NOMO-1 treated with DMSO at 0.1 percent for 48 hours (cell line): Measurements from ENCODE around the gene MYH9.
A peak's percentile ranks its signal among the peaks of the same experiment; 100 is the strongest.
"Not testable (repeated sequence)": the region's sequence is repeated elsewhere in the genome, so short reads cannot be mapped to it uniquely, and the experiment has no call there.

Source experiments
- DNase-seq: peaks from one replicate; lab custom pipeline; 2025; ENCODE audit not compliant: unreplicated experiment; lab: John Stamatoyannopoulos, UW

Gene MYH9

GRCh38 chr22:36281781-36282327, 105.9 kb downstream of the MYH9 start:
- DNase-seq = no peak

GRCh38 chr22:36280379-36280778, 107.4 kb downstream of the MYH9 start:
- DNase-seq = no peak

GRCh38 chr22:36279219-36279666, 108.5 kb downstream of the MYH9 start:
- DNase-seq = peak; percentile 53

GRCh38 chr22:36277482-36278291, 110.1 kb downstream of the MYH9 start:
- peak; percentile 67 for DNase-seq

- DNase-seq = no peak
Measured at GRCh38 chr22:36274531-36274930, 113.2 kb downstream of the MYH9 start.

- not testable (repeated sequence) for DNase-seq
Measured at GRCh38 chr22:36271951-36272350, 115.8 kb downstream of the MYH9 start.

- not testable (repeated sequence) for DNase-seq
Measured at GRCh38 chr22:36271231-36271630, 116.5 kb downstream of the MYH9 start.

- no peak for DNase-seq
Measured at GRCh38 chr22:36267896-36268485, 119.8 kb downstream of the MYH9 start.

- DNase-seq = no peak
Measured at GRCh38 chr22:36267058-36267457, 120.7 kb downstream of the MYH9 start.

- not testable (repeated sequence) for DNase-seq
Measured at GRCh38 chr22:36263886-36264664, 123.7 kb downstream of the MYH9 start.

- peak; percentile 32 for DNase-seq
Measured at GRCh38 chr22:36263216-36263673, 124.5 kb downstream of the MYH9 start.

- not testable (repeated sequence) for DNase-seq
Measured at GRCh38 chr22:36262307-36262706, 125.5 kb downstream of the MYH9 start.

GRCh38 chr22:36261675-36262074, 126.1 kb downstream of the MYH9 start:
- not testable (repeated sequence) for DNase-seq

GRCh38 chr22:36259615-36260300, 128.0 kb downstream of the MYH9 start:
- no peak for DNase-seq

- no peak for DNase-seq
Measured at GRCh38 chr22:36258701-36259614, 128.8 kb downstream of the MYH9 start.

GRCh38 chr22:36257948-36258670, 129.7 kb downstream of the MYH9 start:
- DNase-seq = no peak

- no peak for DNase-seq
Measured at GRCh38 chr22:36257308-36257707, 130.5 kb downstream of the MYH9 start.

- no peak for DNase-seq
Measured at GRCh38 chr22:36256478-36256877, 131.3 kb downstream of the MYH9 start.

- DNase-seq = not testable (repeated sequence)
Measured at GRCh38 chr22:36255572-36255971, 132.2 kb downstream of the MYH9 start.
